Hepatocyte (in vitro differentiated cells): Measurements from ENCODE around the gene ARFGAP1. TPM values are rescaled to one million over a fixed set of nuclear protein-coding genes. Genes with fewer than 3 reads are reported as not detected.

Experiments used
- DNase-seq: peaks from one replicate; pipeline ENCODE4 v3.0.0-alpha.2; 2016; ENCODE audit warnings: low spot score
- H2AFZ ChIP-seq: fragments of 200-600 bp; sonication (generic); 2 replicates; pipeline ENCODE4 v1.6.0; 2016; ENCODE audit warnings: antibody characterized with exemption, mild to moderate bottlenecking
- H3K27ac ChIP-seq: fragments of 200-600 bp; sonication (generic); 2 replicates; pipeline ENCODE4 v1.5.1; 2016; ENCODE audit warnings: mild to moderate bottlenecking
- H3K27me3 ChIP-seq: fragments of 200-600 bp; sonication (generic); 2 replicates; pipeline ENCODE4 v1.6.1; 2016
- H3K36me3 ChIP-seq: fragments of 200-600 bp; sonication (generic); replicated peaks from 2 replicates; pipeline ENCODE4 v1.5.1; 2016; ENCODE audit warnings: low read depth; ENCODE audit not compliant: insufficient read depth
- H3K4me1 ChIP-seq: fragments of 200-600 bp; sonication (generic); 2 replicates; pipeline ENCODE4 v1.5.1; 2016; ENCODE audit warnings: mild to moderate bottlenecking, moderate library complexity; ENCODE audit not compliant: insufficient read depth
- H3K4me2 ChIP-seq: fragments of 200-600 bp; sonication (generic); 2 replicates; pipeline ENCODE4 v1.6.0; 2016
- H3K4me3 ChIP-seq: fragments of 200-600 bp; sonication (generic); 2 replicates; pipeline ENCODE4 v1.5.1; 2016; ENCODE audit warnings: mild to moderate bottlenecking
- H3K79me2 ChIP-seq: fragments of 200-600 bp; sonication (generic); 2 replicates; pipeline ENCODE4 v1.6.0; 2017; ENCODE audit warnings: mild to moderate bottlenecking
- H3K9me2 ChIP-seq: fragments of 200-600 bp; sonication (generic); replicated peaks from 2 replicates; pipeline ENCODE4 v1.6.0; 2017; ENCODE audit warnings: mild to moderate bottlenecking; ENCODE audit not compliant: insufficient read depth
- H3K9me3 ChIP-seq: fragments of 200-600 bp; sonication (generic); 2 replicates; pipeline ENCODE4 v1.5.1; 2016; ENCODE audit warnings: low read depth, mild to moderate bottlenecking
- H4K20me1 ChIP-seq: fragments of 200-600 bp; sonication (generic); 2 replicates; pipeline ENCODE4 v1.6.0; 2016; ENCODE audit warnings: mild to moderate bottlenecking; ENCODE audit not compliant: insufficient read depth, poor library complexity, severe bottlenecking
- CTCF ChIP-seq: fragments of 200-600 bp; sonication (generic); IDR thresholded peaks from 2 replicates; pipeline ENCODE4 v1.5.1; 2016; ENCODE audit warnings: antibody characterized with exemption, mild to moderate bottlenecking; ENCODE audit not compliant: poor library complexity
- EZH2 ChIP-seq: fragments of 200-600 bp; sonication (generic); IDR thresholded peaks from 2 replicates; pipeline ENCODE4 v1.6.1; 2016; ENCODE audit warnings: antibody characterized with exemption, mild to moderate bottlenecking, borderline replicate concordance
- EZH2phosphoT487 ChIP-seq: fragments of 200-600 bp; sonication (generic); IDR thresholded peaks from one replicate; pipeline ENCODE4 v1.6.1; 2018; ENCODE audit warnings: antibody characterized with exemption, mild to moderate bottlenecking, low read depth, moderate library complexity; ENCODE audit not compliant: unreplicated experiment, severe bottlenecking
- WGBS: methylation state at CpG from one replicate; pipeline ENCODE4 v1.1.6; 2016; ENCODE audit warnings: low lambda C conversion rate; ENCODE audit errors: missing lambda C conversion rate; 5-methylcytosine and 5-hydroxymethylcytosine counted together
- polyA plus RNA-seq: library from polyadenylated mRNA; unstranded; fragments of >200 nt; fragmentation: Nextera tagmentation; extraction: Ambion mirVana; gene quantifications from 2 replicates; pipeline ENCODE4 v1.2.1, GENCODE V29; 2016
- total RNA-seq: library from RNA; depleted of rRNA; stranded (reverse); fragments of >200 nt; gene quantifications from 2 replicates; pipeline ENCODE4 v1.2.3, GENCODE V29; 2014

ARFGAP1 gene
- total and polyA plus RNA-seq, 2 experiments from 2014 or later: 78.2 to 99.0 TPM

GRCh38 chr20:63287697-63288580 is 15.3 kb downstream of the ARFGAP1 start:
- WGBS: 96% methylated on average over 43 of the region's 55 CpGs
- Histone ChIP-seq H3K27me3 (no peaks in the 10 kb centered on the region), H3K9me3 (no peaks in the 10 kb centered on the region), H3K9me2 (no peaks in the 10 kb centered on the region), H4K20me1 (no peaks in the 10 kb centered on the region), H3K4me2 (no peak overlapping the region), H3K36me3 (no peaks in the 10 kb centered on the region), H3K27ac (no peak overlapping the region), H2AFZ (no peak overlapping the region), H3K4me3 (no peak overlapping the region), H3K79me2 (no peaks in the 10 kb centered on the region), H3K4me1 (peaks cover 3% of the 10 kb centered on the region)
- TF ChIP-seq EZH2 (no peak), EZH2phosphoT487 (no peak), CTCF (no peak)
- no peak for DNase-seq

GRCh38 chr20:63288581-63289251 is 16.1 kb downstream of the ARFGAP1 start:
- Histone ChIP-seq H3K4me1 (peaks cover 3% of the 10 kb centered on the region), H3K27ac (no peak overlapping the region), H3K27me3 (no peaks in the 10 kb centered on the region), H3K36me3 (no peaks in the 10 kb centered on the region), H3K4me2 (no peak overlapping the region), H3K79me2 (no peaks in the 10 kb centered on the region), H3K9me2 (no peaks in the 10 kb centered on the region), H3K4me3 (no peak overlapping the region), H3K9me3 (no peaks in the 10 kb centered on the region), H2AFZ (no peak overlapping the region), H4K20me1 (no peaks in the 10 kb centered on the region)
- no peak for DNase-seq
- TF ChIP-seq EZH2phosphoT487 (no peak), EZH2 (no peak), CTCF (no peak)
- WGBS: 95% methylated on average over 28 of the region's 28 CpGs

GRCh38 chr20:63289311-63290135 is 16.9 kb downstream of the ARFGAP1 start:
- TF ChIP-seq CTCF: no peak
- TF ChIP-seq EZH2: no peak
- TF ChIP-seq EZH2phosphoT487: no peak
- Histone ChIP-seq H3K79me2 (no peaks in the 10 kb centered on the region), H3K36me3 (no peaks in the 10 kb centered on the region), H3K4me3 (no peak overlapping the region), H4K20me1 (no peaks in the 10 kb centered on the region), H2AFZ (no peak overlapping the region), H3K4me1 (peaks cover 3% of the 10 kb centered on the region), H3K27me3 (no peaks in the 10 kb centered on the region), H3K27ac (no peak overlapping the region), H3K9me2 (no peaks in the 10 kb centered on the region), H3K4me2 (no peak overlapping the region), H3K9me3 (no peaks in the 10 kb centered on the region)
- 94% methylated on average over 25 of the region's 25 CpGs for WGBS
- no peak for DNase-seq
